Smooth muscle cell (in vitro differentiated cells): ENCODE data around the gene SLC16A7. TPM values are rescaled to one million over a fixed set of nuclear protein-coding genes. Genes with fewer than 3 reads are reported as not detected.

Experiments used
- DNase-seq: peaks from one replicate; lab custom pipeline; 2025; ENCODE audit not compliant: unreplicated experiment; lab: John Stamatoyannopoulos, UW
- H2AFZ ChIP-seq: fragments of 200-600 bp; sonication (generic); 2 replicates; pipeline ENCODE4 v1.6.0; 2016; ENCODE audit warnings: antibody characterized with exemption, low read depth, mild to moderate bottlenecking
- H3F3A ChIP-seq: fragments of 200-600 bp; sonication (generic); 2 replicates; pipeline ENCODE4 v1.6.0; 2017; ENCODE audit warnings: antibody characterized with exemption, low read depth
- H3K27ac ChIP-seq: fragments of 200-600 bp; sonication (generic); 2 replicates; pipeline ENCODE4 v1.5.1; 2016; ENCODE audit warnings: low read depth, mild to moderate bottlenecking
- H3K27me3 ChIP-seq: fragments of 200-600 bp; sonication (generic); 2 replicates; pipeline ENCODE4 v1.6.1; 2016; ENCODE audit warnings: low read depth, mild to moderate bottlenecking
- H3K36me3 ChIP-seq: fragments of 200-600 bp; sonication (generic); 2 replicates; pipeline ENCODE4 v1.5.1; 2016; ENCODE audit warnings: low read depth
- H3K4me1 ChIP-seq: fragments of 200-600 bp; sonication (generic); 2 replicates; pipeline ENCODE4 v1.5.1; 2016; ENCODE audit warnings: low read depth
- H3K4me2 ChIP-seq: fragments of 200-600 bp; sonication (generic); 2 replicates; pipeline ENCODE4 v1.6.0; 2016; ENCODE audit warnings: mild to moderate bottlenecking
- H3K4me3 ChIP-seq: fragments of 200-600 bp; sonication (generic); 2 replicates; pipeline ENCODE4 v1.5.1; 2016; ENCODE audit warnings: mild to moderate bottlenecking
- H3K79me2 ChIP-seq: fragments of 200-600 bp; sonication (generic); 2 replicates; pipeline ENCODE4 v1.6.0; 2016; ENCODE audit warnings: low read depth, mild to moderate bottlenecking
- H3K9ac ChIP-seq: fragments of 200-600 bp; sonication (generic); 2 replicates; pipeline ENCODE4 v1.6.0; 2016; ENCODE audit warnings: low read depth
- H3K9me3 ChIP-seq: fragments of 200-600 bp; sonication (generic); replicated peaks from 2 replicates; pipeline ENCODE4 v1.5.1; 2016; ENCODE audit warnings: low read depth
- H4K20me1 ChIP-seq: fragments of 200-600 bp; sonication (generic); 2 replicates; pipeline ENCODE4 v1.6.0; 2016; ENCODE audit warnings: low read depth
- CTCF ChIP-seq: fragments of 200-600 bp; sonication (generic); IDR thresholded peaks from 2 replicates; pipeline ENCODE4 v1.5.1; 2017; ENCODE audit warnings: borderline replicate concordance, mild to moderate bottlenecking, antibody characterized with exemption; ENCODE audit not compliant: insufficient read depth, poor library complexity, severe bottlenecking
- WGBS: methylation state at CpG from one replicate; pipeline ENCODE4 v1.1.7; 2016; ENCODE audit warnings: low lambda C conversion rate; 5-methylcytosine and 5-hydroxymethylcytosine counted together
- polyA plus RNA-seq: library from polyadenylated mRNA; unstranded; fragments of >200 nt; fragmentation: Nextera tagmentation; extraction: Ambion mirVana; gene quantifications from 2 replicates; pipeline ENCODE4 v1.2.1, GENCODE V29; 2016
- total RNA-seq: library from RNA; depleted of rRNA; stranded (reverse); fragments of >200 nt; gene quantifications from 2 replicates; pipeline ENCODE4 v1.2.3, GENCODE V29; 2014

SLC16A7 gene
- total and polyA plus RNA-seq, 2 experiments from 2014 or later: 1.6 to 13.8 TPM

- H3K27ac ChIP-seq: no peak overlapping the region
- WGBS: 73% methylated on average over 4 of the region's 4 CpGs
- no peaks in the 10 kb centered on the region for H4K20me1 ChIP-seq
- no peaks in the 10 kb centered on the region for H3K9me3 ChIP-seq
- peak overlapping the region; percentile 100 for H3K4me2 ChIP-seq
- peaks cover 15% of the 10 kb centered on the region for H3F3A ChIP-seq
- H3K4me3 ChIP-seq: peak overlapping the region; percentile 93
- H3K36me3 ChIP-seq: no peaks in the 10 kb centered on the region
- no peaks in the 10 kb centered on the region for H3K79me2 ChIP-seq
- peak overlapping the region; percentile 52 for H3K9ac ChIP-seq
- H3K27me3 ChIP-seq: no peaks in the 10 kb centered on the region
- no peak for TF ChIP-seq CTCF
- no peak for DNase-seq
- H2AFZ ChIP-seq: peak overlapping the region; percentile 96
- peaks cover 7% of the 10 kb centered on the region for H3K4me1 ChIP-seq
These were observed 807 bp upstream of the SLC16A7 start for GRCh38 chr12:59594943-59595500.

GRCh38 chr12:59595565-59595882 lies 305 bp upstream of the SLC16A7 start:
- H4K20me1 ChIP-seq: no peaks in the 10 kb centered on the region
- H2AFZ ChIP-seq: peak overlapping the region; percentile 96
- no peaks in the 10 kb centered on the region for H3K36me3 ChIP-seq
- H3K4me1 ChIP-seq: peaks cover 7% of the 10 kb centered on the region
- no peaks in the 10 kb centered on the region for H3K27me3 ChIP-seq
- peaks cover 15% of the 10 kb centered on the region for H3F3A ChIP-seq
- H3K4me2 ChIP-seq: peak overlapping the region; percentile 100
- no peaks in the 10 kb centered on the region for H3K79me2 ChIP-seq
- H3K9ac ChIP-seq: peak overlapping the region; percentile 52
- no peaks in the 10 kb centered on the region for H3K9me3 ChIP-seq
- no peak for DNase-seq
- WGBS: 2% methylated on average over 5 of the region's 5 CpGs
- no peak for TF ChIP-seq CTCF
- no peak overlapping the region for H3K27ac ChIP-seq
- peak overlapping the region; percentile 93 for H3K4me3 ChIP-seq

GRCh38 chr12:59597385-59597781 lies 1.6 kb downstream of the SLC16A7 start:
- H3K36me3 ChIP-seq: no peaks in the 10 kb centered on the region

More at GRCh38 chr12:59597385-59597781, 1.6 kb downstream of the SLC16A7 start:
- Histone ChIP-seq H3K9me3 (no peaks in the 10 kb centered on the region), H3K79me2 (no peaks in the 10 kb centered on the region), H3F3A (peaks cover 15% of the 10 kb centered on the region), H3K4me1 (peaks cover 7% of the 10 kb centered on the region), H3K27ac (peak overlapping the region; percentile 70), H3K4me3 (peak overlapping the region; percentile 93), H3K4me2 (peak overlapping the region; percentile 100), H3K9ac (no peak overlapping the region), H2AFZ (no peak overlapping the region), H4K20me1 (no peaks in the 10 kb centered on the region), H3K27me3 (no peaks in the 10 kb centered on the region)
- no peak for TF ChIP-seq CTCF
- 31% methylated on average over 2 of the region's 2 CpGs for WGBS
- DNase-seq: peak; percentile 10
